ENCODE data around the gene CFAP20.

The CFAP20 gene

GRCh38 chr16:58118801-58119508 is 10.2 kb downstream of the CFAP20 start:
- H3K4me3 ChIP-seq (ENCODE audit: low read depth, low read length): no peak overlapping the region
- TF ChIP-seq, protein P1, sequence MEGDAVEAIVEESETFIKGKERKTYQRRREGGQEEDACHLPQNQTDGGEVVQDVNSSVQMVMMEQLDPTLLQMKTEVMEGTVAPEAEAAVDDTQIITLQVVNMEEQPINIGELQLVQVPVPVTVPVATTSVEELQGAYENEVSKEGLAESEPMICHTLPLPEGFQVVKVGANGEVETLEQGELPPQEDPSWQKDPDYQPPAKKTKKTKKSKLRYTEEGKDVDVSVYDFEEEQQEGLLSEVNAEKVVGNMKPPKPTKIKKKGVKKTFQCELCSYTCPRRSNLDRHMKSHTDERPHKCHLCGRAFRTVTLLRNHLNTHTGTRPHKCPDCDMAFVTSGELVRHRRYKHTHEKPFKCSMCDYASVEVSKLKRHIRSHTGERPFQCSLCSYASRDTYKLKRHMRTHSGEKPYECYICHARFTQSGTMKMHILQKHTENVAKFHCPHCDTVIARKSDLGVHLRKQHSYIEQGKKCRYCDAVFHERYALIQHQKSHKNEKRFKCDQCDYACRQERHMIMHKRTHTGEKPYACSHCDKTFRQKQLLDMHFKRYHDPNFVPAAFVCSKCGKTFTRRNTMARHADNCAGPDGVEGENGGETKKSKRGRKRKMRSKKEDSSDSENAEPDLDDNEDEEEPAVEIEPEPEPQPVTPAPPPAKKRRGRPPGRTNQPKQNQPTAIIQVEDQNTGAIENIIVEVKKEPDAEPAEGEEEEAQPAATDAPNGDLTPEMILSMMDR (IDR thresholded peaks at IDR 0.05; ENCODE audit: borderline replicate concordance, insufficient read depth, low read depth, low read length): no peak

DNA sequence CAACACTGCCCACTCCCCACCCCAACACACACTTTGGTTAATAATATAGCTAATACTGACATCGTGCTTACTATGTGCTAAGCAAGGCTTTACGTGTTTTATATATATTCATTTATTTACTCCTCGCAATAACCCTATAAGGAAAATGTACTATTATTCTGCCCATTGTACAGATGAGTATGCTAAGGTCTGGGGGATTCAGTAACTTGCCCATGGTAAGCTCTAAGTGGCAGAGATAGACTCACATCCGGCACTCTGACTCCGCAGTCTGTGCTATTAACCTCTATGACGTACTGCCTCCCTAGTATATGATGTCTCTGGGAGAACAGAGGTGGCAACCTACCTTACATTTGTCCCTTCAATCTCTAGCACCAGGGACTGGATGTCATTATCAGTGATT is 12.7 kb downstream of the CFAP20 start:
- H3K4me3 ChIP-seq (ENCODE audit: low read depth, low read length): no peak overlapping the region
- TF ChIP-seq, protein P1 (IDR thresholded peaks at IDR 0.05; ENCODE audit: borderline replicate concordance, insufficient read depth, low read depth, low read length): no peak

- TF ChIP-seq, protein P1 (IDR thresholded peaks at IDR 0.05; ENCODE audit: borderline replicate concordance, insufficient read depth, low read depth, low read length): no peak
- no peak overlapping the region for H3K4me3 ChIP-seq (ENCODE audit: low read depth, low read length)
Observed at GRCh38 chr16:58116081-58116480, 13.1 kb downstream of the CFAP20 start.

- TF ChIP-seq, protein P1 (IDR thresholded peaks at IDR 0.05; ENCODE audit: borderline replicate concordance, insufficient read depth, low read depth, low read length): no peak
Observed at GRCh38 chr16:58114827-58115825, 14.1 kb downstream of the CFAP20 start.

GRCh38 chr16:58111302-58111627 is 17.9 kb downstream of the CFAP20 start:
- no peak overlapping the region for H3K4me3 ChIP-seq (ENCODE audit: low read depth, low read length)
- TF ChIP-seq, protein P1 (IDR thresholded peaks at IDR 0.05; ENCODE audit: borderline replicate concordance, insufficient read depth, low read depth, low read length): no peak

More at GRCh38 chr16:58114827-58115825, 14.1 kb downstream of the CFAP20 start:
- no peak overlapping the region for H3K4me3 ChIP-seq (ENCODE audit: low read depth, low read length)

GRCh38 chr16:58110571-58111301 is 18.4 kb downstream of the CFAP20 start:
- TF ChIP-seq, protein P1 (IDR thresholded peaks at IDR 0.05; ENCODE audit: borderline replicate concordance, insufficient read depth, low read depth, low read length): no peak
- no peak overlapping the region for H3K4me3 ChIP-seq (ENCODE audit: low read depth, low read length)

Measured in GM12875 (cell line).